H1 (cell line): ENCODE results near the gene HIVEP3. TPM values are rescaled to one million over a fixed set of nuclear protein-coding genes. Genes with fewer than 3 reads are reported as not detected.

Experiments used
- CTCF ChIA-PET: fragments of 300-600 bp; sonication (Branson Sonifier 250); formaldehyde crosslinking; loops from one replicate; lab custom pipeline; 2021; ENCODE audit not compliant: partially characterized antibody; lab: Charles Lee
- POLR2A ChIA-PET: fragments of 300-600 bp; sonication (Branson Sonifier 250); formaldehyde crosslinking; loops from one replicate; lab custom pipeline; 2021; ENCODE audit warnings: inconsistent platforms; ENCODE audit not compliant: partially characterized antibody; lab: Charles Lee
- DNase-seq, 2 experiments: peaks; one replicate each; pipeline versions ENCODE4 v3.0.0 to v3.0.0-alpha.2; 2010 to 2022; ENCODE audit warnings: low spot score in 2 of 2, low read depth in 1 of 2, mixed read lengths in 1 of 2
- FAIRE-seq: peaks from 2 replicates; lab custom pipeline; 2011; peaks lifted over from hg19 to GRCh38; lab: Jason Lieb, UNC
- H2AFZ ChIP-seq: 2 replicates; pipeline ENCODE4 v1.8.1; 2012; ENCODE audit warnings: low read length, inconsistent platforms
- H2AK5ac ChIP-seq: 2 replicates; pipeline ENCODE4 v1.6.1; 2013; ENCODE audit warnings: low read depth, low read length
- H2BK120ac ChIP-seq: replicated peaks from 2 replicates; pipeline ENCODE3; 2013; ENCODE audit warnings: low read depth, low read length, inconsistent platforms
- H2BK12ac ChIP-seq: 2 replicates; pipeline ENCODE4 v1.6.1; 2013; ENCODE audit warnings: low read depth, low read length
- H2BK15ac ChIP-seq: 2 replicates; pipeline ENCODE4 v1.6.1; 2013; ENCODE audit warnings: low read length
- H2BK20ac ChIP-seq: 2 replicates; pipeline ENCODE4 v1.6.1; 2013; ENCODE audit warnings: low read length
- H2BK5ac ChIP-seq: 2 replicates; pipeline ENCODE4 v1.6.1; 2013; ENCODE audit warnings: low read depth, low read length
- H3K14ac ChIP-seq: 2 replicates; pipeline ENCODE4 v1.6.1; 2013; ENCODE audit warnings: inconsistent platforms; ENCODE audit not compliant: insufficient read length
- H3K18ac ChIP-seq: 2 replicates; pipeline ENCODE4 v1.6.1; 2013; ENCODE audit warnings: low read length; ENCODE audit errors: extremely low read depth
- H3K23ac ChIP-seq: 2 replicates; pipeline ENCODE4 v1.6.1; 2013; ENCODE audit warnings: inconsistent platforms; ENCODE audit not compliant: insufficient read length
- H3K23me2 ChIP-seq: 2 replicates; pipeline ENCODE4 v1.6.1; 2013; ENCODE audit warnings: low read depth, low read length
- H3K27ac ChIP-seq: 2 replicates; pipeline ENCODE4 v1.6.1; 2011; ENCODE audit warnings: low read depth, low read length, inconsistent platforms
- H3K27me3 ChIP-seq, 4 experiments: replicated peaks in 1 of 4; 1 replicate in 1 of 4; 2 replicates in 3 of 4; pipeline versions ENCODE4 v1.6.1 to v1.8.1; 2011 to 2013; ENCODE audit warnings: low read length in 3 of 4, mild to moderate bottlenecking in 3 of 4, inconsistent platforms in 2 of 4, mixed read lengths in 2 of 4, moderate library complexity in 1 of 4; ENCODE audit not compliant: control insufficient read depth in 3 of 4, insufficient read depth in 3 of 4; ENCODE audit errors: extremely low read depth in 1 of 4
- H3K36me3 ChIP-seq, 4 experiments: 2 replicates each; pipeline versions ENCODE4 v1.6.1 to v1.8.1; 2011 to 2013; ENCODE audit warnings: mild to moderate bottlenecking in 4 of 4, low read length in 3 of 4, moderate library complexity in 2 of 4, control low read depth in 1 of 4, inconsistent platforms in 1 of 4; ENCODE audit not compliant: insufficient read depth in 4 of 4, control insufficient read depth in 2 of 4
- H3K4ac ChIP-seq: replicated peaks from 2 replicates; pipeline ENCODE3; 2013; ENCODE audit warnings: low read length, low read depth, mixed read lengths, inconsistent platforms; ENCODE audit not compliant: insufficient read length
- H3K4me1 ChIP-seq, 4 experiments: replicated peaks in 1 of 4; 1 replicate in 1 of 4; 2 replicates in 3 of 4; pipeline versions ENCODE4 v1.6.1 to v1.8.1; 2011 to 2013; ENCODE audit warnings: low read length in 3 of 4, inconsistent platforms in 2 of 4, mixed read lengths in 1 of 4; ENCODE audit not compliant: insufficient read depth in 4 of 4, control insufficient read depth in 3 of 4
- H3K4me2 ChIP-seq, 2 experiments: 2 replicates each; pipeline versions ENCODE4 v1.6.1 to v1.8.1; 2011 to 2013; ENCODE audit warnings: low read depth in 2 of 2, low read length in 2 of 2, control low read depth in 1 of 2, inconsistent platforms in 1 of 2, mild to moderate bottlenecking in 1 of 2; ENCODE audit not compliant: insufficient read depth in 1 of 2
- H3K4me3 ChIP-seq, 4 experiments: fragments of 200-600, 300-600 bp in 1 of 4; sonication (generic), shearing (Covaris generic), sonication (Bioruptor Twin) in 1 of 4; 2 replicates each; pipeline versions ENCODE4 v1.5.1 to v1.8.1; 2011 to 2016; ENCODE audit warnings: low read length in 4 of 4, low read depth in 3 of 4, control low read depth in 2 of 4, inconsistent platforms in 2 of 4, mild to moderate bottlenecking in 2 of 4, mixed read lengths in 1 of 4, moderate library complexity in 1 of 4; ENCODE audit not compliant: insufficient read depth in 2 of 4; ENCODE audit errors: extremely low read depth in 1 of 4
- H3K56ac ChIP-seq: replicated peaks from 2 replicates; pipeline ENCODE3; 2013; ENCODE audit warnings: low read depth, mild to moderate bottlenecking, mixed read lengths, low read length, inconsistent platforms; ENCODE audit not compliant: insufficient read length
- H3K79me1 ChIP-seq: 2 replicates; pipeline ENCODE4 v1.6.1; 2013; ENCODE audit warnings: low read depth, low read length, control low read depth
- H3K79me2 ChIP-seq, 2 experiments: 2 replicates each; pipeline versions ENCODE4 v1.6.1 to v1.8.1; 2012 to 2013; ENCODE audit warnings: low read length in 2 of 2, mild to moderate bottlenecking in 2 of 2, inconsistent platforms in 1 of 2; ENCODE audit not compliant: insufficient read depth in 2 of 2, control insufficient read depth in 1 of 2
- H3K9ac ChIP-seq, 4 experiments: replicated peaks in 1 of 4; 1 replicate in 1 of 4; 2 replicates in 3 of 4; pipeline versions ENCODE4 v1.6.1 to v1.8.1; 2011 to 2013; ENCODE audit warnings: low read depth in 3 of 4, low read length in 3 of 4, control low read depth in 2 of 4, mild to moderate bottlenecking in 2 of 4, moderate library complexity in 2 of 4, inconsistent platforms in 1 of 4; ENCODE audit errors: extremely low read depth in 1 of 4
- H3K9me3 ChIP-seq, 2 experiments: 2 replicates each; pipeline versions ENCODE4 v1.6.1 to v1.8.1; 2012 to 2013; ENCODE audit warnings: mild to moderate bottlenecking in 2 of 2, moderate library complexity in 2 of 2, control low read depth in 1 of 2, inconsistent platforms in 1 of 2, low read depth in 1 of 2, low read length in 1 of 2, mixed read lengths in 1 of 2; ENCODE audit not compliant: insufficient read depth in 2 of 2
- H4K20me1 ChIP-seq, 2 experiments: replicated peaks in 1 of 2; 2 replicates each; pipeline versions ENCODE3 to v1.8.1; 2011 to 2013; ENCODE audit warnings: inconsistent platforms in 2 of 2, low read length in 2 of 2, mild to moderate bottlenecking in 1 of 2; ENCODE audit not compliant: insufficient read depth in 2 of 2, control insufficient read depth in 1 of 2
- H4K5ac ChIP-seq: 2 replicates; pipeline ENCODE4 v1.6.1; 2013; ENCODE audit warnings: low read length, low read depth, mixed read lengths, inconsistent platforms; ENCODE audit not compliant: insufficient read length
- H4K8ac ChIP-seq: 2 replicates; pipeline ENCODE4 v1.8.0; 2013; ENCODE audit warnings: mild to moderate bottlenecking, moderate library complexity, low read length, inconsistent platforms; ENCODE audit not compliant: insufficient read depth; ENCODE audit errors: extremely low read depth
- H4K91ac ChIP-seq: replicated peaks from 2 replicates; pipeline ENCODE3; 2013; ENCODE audit warnings: low read length, mixed read lengths, inconsistent platforms; ENCODE audit not compliant: insufficient read length
- EZH2 ChIP-seq: fragments of 200-600 bp; sonication (generic); IDR thresholded peaks from 2 replicates; pipeline ENCODE4 v1.7.1; 2012; ENCODE audit warnings: low read depth, mild to moderate bottlenecking, moderate library complexity, low read length, inconsistent platforms; ENCODE audit not compliant: severe bottlenecking
- HDAC2 ChIP-seq, 2 experiments: fragments of 300-600 bp in 1 of 2; sonication (generic) in 1 of 2; IDR thresholded peaks; 2 replicates each; pipeline ENCODE4 v1.6.1; 2011 to 2012; ENCODE audit warnings: low read depth in 2 of 2, low read length in 2 of 2, mild to moderate bottlenecking in 2 of 2, moderate library complexity in 2 of 2, borderline replicate concordance in 1 of 2, inconsistent platforms in 1 of 2
- KDM4A ChIP-seq: IDR thresholded peaks from one replicate; pipeline ENCODE4 v1.7.1; 2012; ENCODE audit warnings: low read depth, mild to moderate bottlenecking, moderate library complexity, low read length, inconsistent platforms; ENCODE audit not compliant: severe bottlenecking
- NRF1 ChIP-seq: IDR thresholded peaks from 2 replicates; pipeline ENCODE4 v1.6.1; 2011; ENCODE audit warnings: mild to moderate bottlenecking, low read depth, low read length, improper control_type of control experiment
- POLR2A ChIP-seq, 2 experiments: IDR thresholded peaks; 1 replicate in 1 of 2; 2 replicates in 1 of 2; pipeline ENCODE4 v1.6.1; 2011; ENCODE audit warnings: low read depth in 2 of 2, low read length in 2 of 2, mild to moderate bottlenecking in 2 of 2; ENCODE audit errors: control extremely low read depth in 1 of 2
- SIN3A ChIP-seq, 2 experiments: IDR thresholded peaks in 1 of 2; conservative IDR thresholded peaks in 1 of 2; 2 replicates each; pipeline ENCODE4 v1.6.1; 2011 to 2012; ENCODE audit warnings: low read length in 2 of 2, improper control_type of control experiment in 1 of 2, low read depth in 1 of 2, mild to moderate bottlenecking in 1 of 2
- SIRT6 ChIP-seq: IDR thresholded peaks from one replicate; pipeline ENCODE4 v1.7.1; 2012; ENCODE audit warnings: low read length, inconsistent platforms
- SP2 ChIP-seq: IDR thresholded peaks from 2 replicates; pipeline ENCODE4 v1.6.1; 2012; ENCODE audit warnings: mild to moderate bottlenecking, low read length, inconsistent platforms
- SUZ12 ChIP-seq: fragments of 200-600 bp; sonication (generic); IDR thresholded peaks from 2 replicates; pipeline ENCODE4 v1.6.1; 2012; ENCODE audit warnings: mild to moderate bottlenecking, inconsistent platforms, low read length, moderate library complexity, mixed read lengths
- YY1 ChIP-seq: IDR thresholded peaks from 2 replicates; pipeline ENCODE4 v1.6.1; 2011; ENCODE audit warnings: low read depth, mild to moderate bottlenecking, low read length
- WGBS, 2 experiments: shearing (Covaris generic) in 1 of 2; methylation state at CpG; one replicate each; pipeline versions ENCODE4 v1.1.6 to v1.1.7; 2013 to 2015; ENCODE audit warnings: low lambda C conversion rate in 2 of 2, mixed read lengths in 2 of 2, inconsistent platforms in 1 of 2, low coverage in 1 of 2, missing lambda C conversion rate in 1 of 2; ENCODE audit not compliant: insufficient replicate concordance in 2 of 2, insufficient coverage in 1 of 2, insufficient read length in 1 of 2; ENCODE audit errors: extremely low coverage in 1 of 2, missing lambda C conversion rate in 1 of 2; 5-methylcytosine and 5-hydroxymethylcytosine counted together
- polyA plus RNA-seq, 7 experiments: library from polyadenylated mRNA; depleted of rRNA in 3 of 7; stranded (reverse) in 5 of 7; unstranded in 2 of 7; fragments of >200 nt in 5 of 7; fragments of 200-250 nt in 2 of 7; gene quantifications; 1 replicate in 5 of 7; 2 replicates in 1 of 7; 4 replicates in 1 of 7; pipeline versions ENCODE4 v1.2.1 to v1.2.3, GENCODE V29; 2011 to 2013; ENCODE audit warnings: missing spikeins in 2 of 7, mixed read lengths in 2 of 7
- total RNA-seq: library from RNA; stranded (reverse); fragmentation: NEBNext Ultra II Directional; extraction: Animal tissue kit (Norgen Biotek cat#: 25700); gene quantifications from 2 replicates; pipeline ENCODE4 v1.2.1, GENCODE V29; 2021
- TF ChIP-seq, protein P1 (sequence below): IDR thresholded peaks from 2 replicates; pipeline ENCODE4 v1.6.1; 2011; ENCODE audit warnings: low read depth, mild to moderate bottlenecking, low read length; ENCODE audit not compliant: insufficient read depth

The HIVEP3 gene
- total and polyA plus RNA-seq, 2 of the 8 experiments (the other 6 are each of a cell fraction or from before 2014, with no cell fraction given): 0.24 to 0.69 TPM

- CTCF ChIA-PET: interaction anchor here (1.0 to 12.5 kb wide), 9 partner anchors 9 to 212 kb away, joined by 3 to 141 read pairs (median 6); no protein-coding TSS in a partner anchor
- DNase-seq (no peak), FAIRE-seq (no peak)
- POLR2A ChIA-PET: interaction anchor here (1.3 kb wide), 1 partner anchor 17 kb away, joined by 3 read pairs; no protein-coding TSS in a partner anchor
- no peak overlapping the region for H3K4me2 ChIP-seq
- no peak overlapping the region for H3K4ac ChIP-seq
- peaks cover 0 to 8% (median 5%) of the 10 kb centered on the region in 4 experiments; a peak in 2 of 7 replicates for H3K4me1 ChIP-seq
- no peaks in the 10 kb centered on the region for H3K79me2 ChIP-seq
- H3K23me2 ChIP-seq: no peaks in the 10 kb centered on the region
- H4K8ac ChIP-seq: no peak overlapping the region
- no peak overlapping the region for H2BK5ac ChIP-seq
- no peaks in the 10 kb centered on the region for H3K9me3 ChIP-seq
- H2BK12ac ChIP-seq: no peak overlapping the region
- H2AFZ ChIP-seq: no peak overlapping the region
- H3K27ac ChIP-seq: no peak overlapping the region
- no peak overlapping the region for H4K5ac ChIP-seq
- 95% methylated on average over 3 of the region's 3 CpGs; no CpG with 5 or more reads in 1 of the 2 experiments for WGBS, 2 experiments
- H3K56ac ChIP-seq: no peak overlapping the region
- H3K23ac ChIP-seq: no peak overlapping the region
- H3K14ac ChIP-seq: no peak overlapping the region
- H3K27me3 ChIP-seq: no peaks in the 10 kb centered on the region; a peak in 1 of 7 replicates
- no peak overlapping the region for H2BK120ac ChIP-seq
- H3K18ac ChIP-seq: no peak overlapping the region
- H4K91ac ChIP-seq: no peak overlapping the region
- H3K79me1 ChIP-seq: no peaks in the 10 kb centered on the region
- no peaks in the 10 kb centered on the region for H3K36me3 ChIP-seq
- no peak overlapping the region for H2AK5ac ChIP-seq
- no peak overlapping the region for H2BK20ac ChIP-seq
- H4K20me1 ChIP-seq: no peaks in the 10 kb centered on the region
- no peak overlapping the region for H3K9ac ChIP-seq
- no peak overlapping the region for H2BK15ac ChIP-seq
- H3K4me3 ChIP-seq: no peak overlapping the region
- TF ChIP-seq, protein P1, sequence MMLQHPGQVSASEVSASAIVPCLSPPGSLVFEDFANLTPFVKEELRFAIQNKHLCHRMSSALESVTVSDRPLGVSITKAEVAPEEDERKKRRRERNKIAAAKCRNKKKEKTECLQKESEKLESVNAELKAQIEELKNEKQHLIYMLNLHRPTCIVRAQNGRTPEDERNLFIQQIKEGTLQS: no peak
- TF ChIP-seq SP2 (no peak), YY1 (no peak), KDM4A (no peak), EZH2 (no peak), POLR2A (IDR thresholded peaks at IDR 0.05; ENCODE audit: control extremely low read depth in 1 of 2, low read depth in 2 of 2, low read length in 2 of 2) (no peak), SIN3A (conservative IDR thresholded peaks at IDR 0.05 in 1 of 2, IDR thresholded peaks at IDR 0.05 in 1 of 2; ENCODE audit: low read depth in 1 of 2, low read length in 2 of 2) (no peak), SUZ12 (no peak), SIRT6 (no peak), HDAC2 (IDR thresholded peaks at IDR 0.05; ENCODE audit: borderline replicate concordance in 1 of 2, low read depth in 2 of 2, low read length in 2 of 2) (no peak), NRF1 (no peak)
These were observed 438.9 kb downstream of the HIVEP3 start for GRCh38 chr1:41479808-41480160.
